CD4-positive, alpha-beta T cell treated with Interleukin-2 at 100 ng/mL for 4 hours (primary cell): Measurements from ENCODE around the gene LKAAEAR1.
A peak's percentile ranks its signal among the peaks of the same experiment; 100 is the strongest.
"Not testable (repeated sequence)": the region's sequence is repeated elsewhere in the genome, so short reads cannot be mapped to it uniquely, and the experiment has no call there.

ENCODE experiments used
- DNase-seq: peaks from one replicate; pipeline ENCODE4 v3.0.0-alpha.2; 2020; ENCODE audit warnings: low spot score

Gene LKAAEAR1

DNA sequence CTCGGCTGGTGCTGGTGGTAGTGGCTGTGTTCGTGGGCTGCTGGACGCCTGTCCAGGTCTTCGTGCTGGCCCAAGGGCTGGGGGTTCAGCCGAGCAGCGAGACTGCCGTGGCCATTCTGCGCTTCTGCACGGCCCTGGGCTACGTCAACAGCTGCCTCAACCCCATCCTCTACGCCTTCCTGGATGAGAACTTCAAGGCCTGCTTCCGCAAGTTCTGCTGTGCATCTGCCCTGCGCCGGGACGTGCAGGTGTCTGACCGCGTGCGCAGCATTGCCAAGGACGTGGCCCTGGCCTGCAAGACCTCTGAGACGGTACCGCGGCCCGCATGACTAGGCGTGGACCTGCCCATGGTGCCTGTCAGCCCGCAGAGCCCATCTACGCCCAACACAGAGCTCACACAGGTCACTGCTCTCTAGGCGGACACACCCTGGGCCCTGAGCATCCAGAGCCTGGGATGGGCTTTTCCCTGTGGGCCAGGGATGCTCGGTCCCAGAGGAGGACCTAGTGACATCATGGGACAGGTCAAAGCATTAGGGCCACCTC is 14.3 kb upstream of the LKAAEAR1 start:
- DNase-seq: no peak

DNA sequence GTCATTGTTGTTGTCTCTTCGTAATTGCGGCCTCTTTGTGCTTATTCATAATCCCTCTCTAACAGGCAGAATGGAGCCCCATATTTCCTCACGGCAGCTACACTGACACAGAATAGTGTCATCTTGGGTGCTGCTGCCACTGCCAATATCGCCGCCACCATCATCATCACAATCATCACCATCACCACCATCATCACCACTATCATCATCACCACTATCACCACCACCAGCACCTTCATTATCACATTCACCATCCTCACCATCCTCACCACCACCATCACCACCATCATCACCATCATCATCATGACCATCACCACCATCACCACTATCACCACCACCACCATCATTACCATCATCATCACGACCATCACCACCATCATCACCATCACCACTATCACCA is 12.3 kb upstream of the LKAAEAR1 start:
- no peak for DNase-seq

DNA sequence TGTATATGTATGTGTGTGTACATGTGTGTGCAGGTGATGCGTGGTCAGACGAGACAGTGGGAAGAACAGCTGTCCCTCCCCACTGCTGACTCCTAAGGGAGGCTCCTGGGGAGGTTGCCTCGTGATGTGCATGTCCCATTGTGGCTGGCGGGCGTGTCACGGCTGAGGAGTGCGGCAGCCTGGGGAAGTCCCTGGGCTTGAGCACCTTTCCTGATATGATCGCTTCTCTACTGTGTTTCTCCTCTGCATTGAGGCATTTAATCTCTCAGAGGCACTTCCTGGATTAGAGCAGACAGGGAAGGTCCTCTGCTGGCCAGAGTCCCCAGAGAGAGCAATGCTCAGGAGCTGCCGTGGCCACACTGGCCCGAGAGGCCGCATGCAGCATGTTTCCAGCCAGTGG is 11.7 kb upstream of the LKAAEAR1 start:
- DNase-seq: no peak

DNA sequence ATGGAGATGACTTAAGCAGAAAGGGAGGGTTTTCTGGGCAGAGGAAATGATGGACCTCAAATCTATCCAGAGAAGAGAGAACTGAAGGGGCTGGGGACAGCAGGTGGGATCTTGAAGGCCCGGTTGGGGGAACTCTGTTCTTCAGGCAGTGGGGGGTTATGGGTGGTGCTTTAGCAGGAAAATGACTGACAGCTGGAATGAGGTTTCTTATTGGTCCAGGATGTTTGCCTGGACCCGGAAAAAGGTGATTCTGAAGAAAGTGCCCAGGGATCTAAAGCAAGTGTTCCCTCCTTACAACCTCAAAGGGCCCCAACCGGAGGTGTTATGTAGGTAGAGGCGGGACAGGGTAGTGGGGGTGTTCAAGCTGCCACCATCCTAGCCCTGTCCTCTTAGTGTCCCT is 11.3 kb upstream of the LKAAEAR1 start:
- DNase-seq: no peak

DNA sequence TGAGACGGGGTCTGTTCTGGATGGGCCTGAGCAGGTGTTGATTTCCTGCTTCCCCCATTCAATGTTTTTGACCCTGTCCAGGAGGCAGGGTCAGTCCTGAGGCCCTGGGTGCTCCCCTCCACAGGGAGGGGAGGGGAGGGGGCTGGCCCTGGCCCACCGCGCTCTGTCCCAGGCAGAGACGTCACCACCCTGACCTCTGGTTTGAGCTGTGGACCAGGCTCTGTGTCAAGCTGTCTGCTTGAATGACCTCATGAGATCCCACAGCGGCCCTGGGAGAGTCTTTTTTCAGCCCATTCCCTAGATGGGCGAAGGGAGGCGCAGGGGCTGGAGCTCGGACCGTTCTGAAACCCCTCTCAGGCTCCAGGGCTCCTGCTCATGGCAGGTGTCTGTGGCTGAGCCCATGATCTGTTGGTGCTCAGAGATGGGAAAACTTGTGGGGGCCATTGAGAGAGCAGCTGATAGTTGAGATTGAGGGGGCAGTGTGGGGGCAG is 8.9 kb upstream of the LKAAEAR1 start:
- no peak for DNase-seq

DNA sequence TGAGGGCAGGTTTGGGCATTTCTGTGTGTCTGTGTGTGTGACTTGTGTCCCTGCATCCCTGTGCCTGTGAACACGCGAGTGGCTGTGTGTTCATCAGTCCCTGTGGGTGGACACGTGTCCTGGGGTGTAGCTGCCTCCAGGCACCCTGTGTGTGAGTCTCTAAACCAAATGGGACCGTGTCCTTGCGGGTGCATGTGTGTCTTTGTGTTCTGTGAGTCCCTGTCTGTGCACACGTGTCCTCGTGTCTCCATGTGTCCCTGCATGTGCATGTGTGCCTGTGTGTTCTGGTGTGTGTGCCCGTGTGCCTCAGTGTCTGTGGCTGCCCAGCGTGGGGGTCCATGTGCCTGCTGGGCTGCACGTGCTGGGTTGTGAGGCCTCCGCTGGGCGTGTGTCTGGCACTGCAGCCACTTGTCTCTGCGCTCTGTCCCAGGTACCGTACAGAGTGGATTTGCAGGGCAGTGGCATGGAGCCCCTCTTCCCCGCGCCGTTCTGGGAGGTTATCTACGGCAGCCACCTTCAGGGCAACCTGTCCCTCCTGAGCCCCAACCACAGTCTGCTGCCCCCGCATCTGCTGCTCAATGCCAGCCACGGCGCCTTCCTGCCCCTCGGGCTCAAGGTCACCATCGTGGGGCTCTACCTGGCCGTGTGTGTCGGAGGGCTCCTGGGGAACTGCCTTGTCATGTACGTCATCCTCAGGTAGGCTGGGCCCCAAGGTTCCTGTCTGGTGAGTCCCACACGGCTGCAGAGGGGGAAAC is 8.2 kb upstream of the LKAAEAR1 start:
- DNase-seq: no peak

DNA sequence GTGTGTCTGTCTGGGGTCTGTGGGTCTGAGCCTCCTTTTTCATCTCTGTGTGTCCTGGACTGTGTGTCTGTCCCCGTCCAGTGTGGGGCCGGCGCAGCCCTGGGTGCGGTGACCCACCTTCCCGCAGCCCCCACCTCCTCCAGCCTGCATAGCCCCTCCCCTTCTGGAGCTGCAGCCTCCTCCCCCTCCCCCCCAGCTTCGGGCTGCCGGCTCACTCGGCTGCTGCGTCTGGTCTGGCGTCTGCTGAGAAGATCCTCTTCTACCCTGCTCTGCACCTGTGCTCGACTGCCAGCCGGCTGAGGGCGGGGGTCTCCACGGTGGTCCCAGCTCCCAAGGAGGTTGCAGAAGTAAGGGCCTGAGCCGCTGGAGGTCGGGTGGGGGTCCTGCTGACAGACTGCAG is 7.6 kb upstream of the LKAAEAR1 start:
- no peak for DNase-seq

DNA sequence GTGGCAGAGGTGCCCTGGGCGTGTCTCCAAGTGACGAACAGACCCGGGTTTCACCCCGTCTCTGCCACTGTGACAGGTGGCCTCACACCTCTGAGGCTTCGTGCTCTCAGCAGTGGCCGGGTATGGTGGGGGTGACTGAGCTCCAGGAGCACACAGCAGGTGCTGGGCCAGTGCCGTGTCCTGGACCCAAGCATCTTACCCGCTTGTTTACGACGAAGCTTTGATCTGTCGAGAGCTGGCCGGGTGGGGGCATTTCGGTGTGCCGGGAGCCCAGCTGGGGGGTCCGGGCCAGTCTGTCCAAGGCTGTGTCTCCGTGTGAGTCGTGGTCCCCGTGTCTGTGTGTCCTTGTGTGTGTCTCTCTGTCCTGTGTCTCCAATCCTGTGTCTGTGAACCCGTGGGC is 7.1 kb upstream of the LKAAEAR1 start:
- DNase-seq: no peak

DNA sequence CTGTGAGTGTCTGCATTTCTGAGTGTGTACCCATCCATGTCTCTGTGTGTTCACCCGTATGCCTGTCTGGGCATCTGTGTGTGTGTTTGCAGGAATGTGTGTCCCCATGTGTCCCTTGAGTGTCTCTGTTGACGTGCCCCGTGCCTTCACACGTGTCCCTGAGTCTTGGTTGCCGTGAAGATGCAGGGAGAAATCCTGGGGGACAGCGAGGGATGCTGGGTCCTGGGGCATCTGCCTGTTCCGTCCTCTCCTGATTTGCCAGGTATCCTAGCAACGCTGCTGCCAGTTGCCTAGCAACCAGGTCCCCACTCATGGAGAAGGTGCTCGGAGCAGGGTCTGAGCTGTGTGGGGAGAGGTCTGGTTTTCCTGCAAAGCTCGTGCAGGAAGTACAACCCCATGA is 6.0 kb upstream of the LKAAEAR1 start:
- no peak for DNase-seq

DNA sequence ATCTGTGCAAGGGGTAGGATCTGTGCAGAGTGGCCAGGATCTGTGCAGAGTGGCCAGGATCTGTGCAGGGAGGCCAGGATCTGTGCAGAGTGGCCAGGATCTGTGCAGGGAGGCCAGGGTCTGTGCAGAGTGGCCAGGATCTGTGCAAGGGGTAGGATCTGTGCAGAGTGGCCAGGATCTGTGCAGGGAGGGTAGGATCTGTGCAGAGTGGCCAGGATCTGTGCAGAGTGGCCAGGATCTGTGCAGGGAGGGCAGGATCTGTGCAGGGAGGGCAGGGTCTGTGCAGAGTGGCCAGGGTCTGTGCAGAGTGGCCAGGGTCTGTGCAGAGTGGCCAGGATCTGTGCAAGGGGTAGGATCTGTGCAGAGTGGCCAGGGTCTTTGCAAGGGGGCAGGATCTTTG is 4.4 kb upstream of the LKAAEAR1 start:
- DNase-seq: not testable (repeated sequence)

DNA sequence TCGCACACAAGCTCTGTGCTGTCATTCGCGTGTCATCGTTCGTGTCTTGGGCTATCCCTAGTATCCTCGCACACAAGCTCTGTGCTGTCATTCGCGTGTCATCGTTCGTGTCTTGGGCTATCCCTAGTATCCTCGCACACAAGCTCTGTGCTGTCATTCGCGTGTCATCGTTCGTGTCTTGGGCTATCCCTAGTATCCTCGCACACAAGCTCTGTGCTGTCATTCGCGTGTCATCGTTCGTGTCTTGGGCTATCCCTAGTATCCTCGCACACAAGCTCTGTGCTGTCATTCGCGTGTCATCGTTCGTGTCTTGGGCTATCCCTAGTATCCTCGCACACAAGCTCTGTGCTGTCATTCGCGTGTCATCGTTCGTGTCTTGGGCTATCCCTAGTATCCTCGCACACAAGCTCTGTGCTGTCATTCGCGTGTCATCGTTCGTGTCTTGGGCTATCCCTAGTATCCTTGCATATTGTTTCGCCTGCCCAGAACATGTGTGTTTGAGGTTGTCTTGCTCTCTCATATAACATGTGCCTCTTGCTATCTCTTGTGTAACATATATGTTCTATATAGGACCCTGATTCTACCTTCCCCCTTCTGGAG is 3.1 kb upstream of the LKAAEAR1 start:
- DNase-seq: not testable (repeated sequence)

DNA sequence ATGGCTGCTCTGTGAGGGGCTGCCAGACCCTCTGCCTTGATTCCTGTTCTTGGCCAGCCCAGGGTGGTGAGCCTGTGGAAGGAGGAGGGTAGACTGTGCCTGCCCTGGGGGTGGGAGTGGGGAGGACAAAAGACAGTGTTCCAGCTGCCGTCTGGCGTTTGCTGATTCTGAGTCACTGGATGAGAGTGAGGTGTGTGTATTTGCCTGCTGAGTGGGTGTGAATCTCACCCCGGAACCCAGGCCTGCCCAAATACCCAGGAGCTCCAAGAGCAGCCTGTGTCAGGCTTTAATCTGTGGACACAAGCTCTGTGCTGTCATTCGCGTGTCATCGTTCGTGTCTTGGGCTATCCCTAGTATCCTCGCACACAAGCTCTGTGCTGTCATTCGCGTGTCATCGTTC is 2.6 kb upstream of the LKAAEAR1 start:
- DNase-seq: no peak

DNA sequence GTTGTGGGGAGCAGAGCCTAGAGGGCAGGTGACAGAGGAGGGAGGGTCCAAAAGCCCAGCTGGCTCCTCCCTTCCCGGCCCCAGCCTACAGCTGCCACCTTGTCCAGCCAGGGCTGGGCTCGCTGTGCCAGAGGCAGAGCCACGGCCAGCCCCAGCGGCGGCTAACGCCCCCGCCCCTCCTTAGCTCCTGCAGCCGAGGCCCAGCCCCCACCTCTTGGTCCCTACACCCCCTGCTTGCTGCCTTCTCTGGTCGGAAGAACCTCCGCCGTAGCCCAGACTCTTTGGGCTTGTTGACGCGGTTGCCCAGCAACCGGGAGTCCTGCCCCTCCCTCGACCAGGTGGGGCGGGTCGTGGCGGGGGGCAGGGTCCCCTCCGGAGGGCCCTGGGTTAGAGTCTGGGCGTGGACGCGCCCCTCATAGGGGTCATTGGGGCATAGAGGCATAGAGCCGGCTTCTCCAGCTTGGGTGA is 521 bp upstream of the LKAAEAR1 start:
- no peak for DNase-seq

DNA sequence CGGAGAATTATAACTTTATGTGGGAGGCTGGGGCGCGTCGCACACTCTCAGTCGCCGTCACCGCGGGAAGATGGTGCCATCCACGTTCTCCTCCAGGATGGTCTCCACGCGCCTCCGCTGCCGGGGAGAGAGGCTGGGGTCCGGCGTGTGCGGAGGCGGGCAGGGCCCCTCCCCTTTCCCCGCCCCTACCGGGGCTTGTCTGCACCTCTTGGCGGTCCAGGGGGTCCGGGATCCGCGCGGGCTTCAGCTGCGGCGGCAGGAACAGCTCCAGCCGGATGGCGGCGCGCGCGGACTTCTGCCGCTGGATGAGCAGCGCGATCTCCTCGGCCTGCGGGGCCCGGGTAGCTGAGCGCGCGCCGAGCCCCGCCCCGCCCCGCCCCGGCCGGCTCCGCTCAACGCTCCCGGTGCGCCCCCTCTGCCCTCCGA is 807 bp downstream of the LKAAEAR1 start:
- peak; percentile 66 for DNase-seq

DNA sequence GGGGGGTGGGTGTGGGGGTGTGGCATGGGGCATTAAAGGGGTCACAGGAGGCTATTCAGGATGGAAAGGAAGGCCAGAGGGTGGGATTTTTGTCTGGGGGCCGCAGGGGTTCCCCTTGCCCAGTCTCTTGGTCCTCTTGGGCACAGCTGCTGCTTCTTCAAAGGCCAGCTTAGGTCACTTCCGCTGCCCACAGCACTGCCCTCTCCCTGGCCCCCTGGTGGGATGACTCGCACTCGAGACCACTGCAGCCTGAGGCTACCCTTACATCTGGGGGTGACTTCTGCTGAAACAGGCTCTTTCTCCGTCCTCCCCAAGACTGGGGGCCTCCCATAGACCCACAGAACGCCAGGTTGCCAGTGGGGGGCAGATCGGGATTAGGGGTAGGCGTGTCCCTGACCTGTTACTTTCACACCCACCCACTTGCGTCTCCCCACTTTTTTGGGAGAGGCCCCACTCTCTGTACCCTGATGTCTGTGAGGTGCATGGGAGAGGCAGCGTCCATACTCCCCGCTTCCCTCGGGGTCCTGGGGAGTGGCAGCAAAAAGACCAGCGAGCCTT is 1.3 kb downstream of the LKAAEAR1 start:
- DNase-seq: no peak

DNA sequence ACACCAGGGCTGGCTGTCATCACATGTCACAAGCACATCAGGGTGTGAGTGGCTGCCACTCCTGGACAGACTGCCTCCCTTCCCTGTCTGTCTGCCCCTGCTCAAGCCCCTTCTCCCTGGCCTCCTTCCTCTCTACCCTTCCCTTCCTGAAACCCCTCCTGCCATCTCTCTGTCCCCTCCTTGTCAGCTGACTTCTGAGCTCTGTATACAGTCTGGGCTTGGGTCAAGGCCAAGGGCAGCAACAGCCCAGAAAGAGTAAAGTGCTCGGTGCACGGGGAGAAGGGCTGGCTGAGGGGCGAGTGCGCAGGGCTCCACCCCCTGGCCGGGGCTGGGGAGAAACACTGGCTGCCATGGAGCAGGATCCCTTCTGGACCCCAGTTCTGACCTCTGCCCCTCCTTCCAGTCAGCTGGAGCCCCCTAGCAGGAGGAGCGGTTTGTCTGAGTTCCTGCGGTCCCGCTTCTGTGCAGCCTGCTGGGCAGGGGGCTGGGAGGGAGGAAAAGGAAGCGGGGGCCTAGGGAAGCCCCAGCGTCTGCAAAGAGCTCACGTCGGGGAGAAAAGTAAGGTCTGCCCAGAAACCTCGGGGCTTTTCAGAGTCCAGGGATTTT is 2.0 kb downstream of the LKAAEAR1 start:
- DNase-seq: no peak

DNA sequence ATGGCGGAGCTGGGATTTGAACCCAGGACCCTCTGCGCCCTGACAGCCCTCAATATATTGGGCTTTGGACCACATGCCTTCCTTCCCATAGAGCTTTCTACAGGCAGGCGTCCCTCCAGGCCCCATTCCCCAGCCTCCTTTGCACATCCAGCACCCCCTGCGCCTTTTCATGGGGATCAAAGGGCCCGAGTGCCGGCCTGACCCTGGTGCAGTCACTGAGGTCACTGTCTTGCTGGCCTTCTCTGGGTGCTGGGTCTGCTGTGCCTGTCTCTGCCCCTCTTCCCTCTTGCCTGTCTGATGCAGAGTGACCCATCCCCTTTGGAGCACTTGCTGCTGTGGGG is 2.6 kb downstream of the LKAAEAR1 start:
- no peak for DNase-seq

DNA sequence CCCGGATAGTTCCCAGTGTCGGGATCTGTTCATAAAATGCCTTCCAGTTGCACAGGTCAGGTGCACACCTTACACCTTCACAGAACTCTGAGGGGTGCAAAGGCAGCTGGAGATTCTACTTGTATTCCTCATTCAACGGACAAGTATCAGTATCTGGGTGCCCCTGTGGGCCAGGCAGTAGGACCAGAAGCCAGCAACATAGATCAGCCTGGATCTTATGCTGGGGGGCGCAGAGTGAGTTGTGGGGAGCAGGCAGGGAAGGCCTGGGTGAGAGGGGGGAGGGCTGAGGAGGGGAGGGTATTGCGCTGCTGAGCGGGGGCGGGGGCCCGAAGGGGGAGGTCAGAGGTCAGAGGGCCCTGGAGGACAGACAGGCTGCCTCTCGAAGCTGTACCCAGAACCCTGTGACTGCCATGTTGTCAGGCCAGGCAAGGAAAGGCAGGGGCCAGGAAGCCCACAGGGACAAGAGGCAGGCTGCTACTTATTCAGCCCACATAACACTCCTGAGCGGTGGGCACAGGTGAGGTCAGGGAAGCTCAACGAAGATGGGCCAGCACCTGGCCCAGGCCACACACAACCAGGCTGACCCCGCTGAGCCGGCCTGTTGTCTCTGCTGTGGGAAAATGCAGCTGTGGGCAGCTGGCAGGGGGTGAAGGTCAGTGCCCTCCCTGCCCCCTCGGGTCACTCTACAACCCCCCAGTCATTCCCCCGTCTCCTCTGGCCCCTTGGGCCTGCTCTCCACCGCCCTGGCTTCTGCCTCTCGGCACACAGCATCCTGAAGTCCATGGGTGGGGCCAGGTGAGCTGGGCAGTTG is 3.2 kb downstream of the LKAAEAR1 start:
- no peak for DNase-seq

DNA sequence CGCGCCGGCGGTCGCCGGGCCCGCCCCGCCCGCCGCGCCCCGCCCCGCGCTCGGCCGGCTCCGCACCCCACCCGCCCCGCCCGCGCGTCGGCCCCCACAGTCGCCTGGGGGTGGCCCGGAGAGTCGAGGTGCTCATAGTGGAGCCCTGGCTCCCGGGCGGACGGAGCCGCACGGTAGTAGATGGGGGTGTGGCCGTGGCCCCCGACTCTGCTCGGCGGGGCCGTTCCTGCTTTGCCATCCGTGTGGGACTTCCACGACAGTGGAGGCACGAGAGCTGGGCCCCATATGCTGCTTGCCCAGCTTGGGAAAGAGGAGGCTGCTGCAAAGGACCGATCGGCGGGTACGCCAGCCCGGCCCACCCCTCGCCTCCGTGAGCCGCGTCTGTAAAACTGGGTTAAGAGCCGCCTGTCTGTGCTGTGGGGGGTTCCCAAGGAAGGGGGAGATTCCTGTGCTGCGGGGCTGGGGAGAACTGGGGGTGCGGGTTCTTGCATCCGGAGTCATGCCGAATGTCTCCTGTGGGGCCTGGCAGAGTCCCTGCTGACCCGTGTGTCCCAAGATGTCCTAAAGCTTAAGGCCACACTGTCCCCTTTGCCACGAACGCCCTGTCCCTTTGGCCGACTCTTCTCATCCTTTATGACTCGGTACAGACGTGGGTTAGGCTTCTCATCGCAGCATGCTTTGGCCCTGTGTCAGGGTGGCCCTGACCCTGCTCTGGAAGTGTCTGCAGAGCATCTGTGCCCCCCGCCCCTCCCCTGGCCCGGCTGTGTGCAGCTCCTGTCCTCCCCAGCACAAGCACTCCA is 4.0 kb downstream of the LKAAEAR1 start, which contains the start of gene OPRL1:
Gene OPRL1, plus strand, starts transcription at position 70 of the 800 bp plus-strand sequence. CDS start 12,639 bp downstream, outside the sequence.
- DNase-seq: no peak

DNA sequence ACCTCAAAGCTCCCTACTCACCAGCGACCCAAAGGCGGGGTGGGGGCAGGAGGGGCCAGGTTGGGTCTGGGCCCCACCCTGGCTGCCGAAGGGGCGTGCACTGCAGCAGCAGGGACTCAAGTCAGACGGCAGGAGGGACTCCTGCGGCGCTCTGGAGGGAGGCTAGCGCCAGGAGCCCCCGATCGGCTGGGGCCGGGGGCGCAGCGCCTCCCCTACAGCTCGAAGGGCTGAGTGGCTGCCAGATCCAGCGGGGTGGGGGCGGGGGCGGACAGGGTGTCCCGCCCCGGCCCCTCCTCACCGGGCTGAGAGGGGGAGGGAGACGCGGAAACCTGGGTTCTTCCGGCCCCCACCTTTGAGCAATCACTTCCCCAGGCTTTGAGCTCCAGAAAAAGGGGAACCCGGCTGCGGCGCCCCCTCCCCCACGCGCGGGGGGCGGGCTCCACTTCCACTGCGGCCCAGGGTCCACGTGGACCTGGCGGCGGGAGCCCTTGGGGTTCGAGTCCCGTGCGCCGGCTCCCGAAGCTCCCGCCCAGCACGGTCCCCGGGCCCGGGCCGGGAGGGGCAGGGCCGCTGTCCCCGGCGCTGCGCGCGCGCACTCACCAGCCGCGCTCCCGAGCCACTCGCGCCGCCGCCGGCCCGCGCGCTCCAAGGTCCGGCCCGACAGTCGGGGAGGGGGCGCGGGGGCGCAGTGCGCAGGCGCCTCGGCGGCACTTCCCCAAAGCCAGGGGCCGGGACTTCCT is 4.8 kb downstream of the LKAAEAR1 start, which contains the start of gene RGS19:
Gene RGS19, minus strand, starts transcription at position 246 of the 740 bp plus-strand sequence. CDS start 2,632 bp downstream, outside the sequence.
- DNase-seq: peak; percentile 69
